Putamen (tissue), 1 donor: ENCODE results near the gene CENPH.
"Not testable (repeated sequence)": the region's sequence is repeated elsewhere in the genome, so short reads cannot be mapped to it uniquely, and the experiment has no call there.

ENCODE experiments used
- DNase-seq: peaks from one replicate; pipeline ENCODE4 v3.0.0-alpha.2; 2016; ENCODE audit warnings: low spot score

CENPH gene

GRCh38 chr5:69252437-69252836 is 63.1 kb downstream of the CENPH start:
- DNase-seq: no peak

DNA sequence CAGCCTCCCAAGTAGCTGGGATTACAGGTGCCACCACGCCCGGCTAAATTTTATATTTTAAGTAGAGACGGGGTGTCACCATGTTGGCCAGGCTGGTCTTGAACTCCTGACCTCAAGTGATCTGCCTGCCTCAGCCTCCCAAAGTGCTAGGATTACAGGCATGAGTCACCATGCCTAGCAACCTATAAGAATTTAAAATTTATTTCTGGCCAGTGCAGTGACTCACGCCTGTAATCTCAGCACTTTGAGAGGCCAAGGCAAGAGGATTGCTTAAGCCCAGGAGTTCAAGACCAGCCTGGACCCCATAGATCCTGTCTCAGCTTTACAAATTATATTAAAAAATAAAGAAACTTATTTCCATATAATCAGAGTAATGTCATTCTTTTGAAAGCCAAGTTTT is 66.6 kb downstream of the CENPH start:
- DNase-seq: not testable (repeated sequence)

- no peak for DNase-seq
Observed at GRCh38 chr5:69257577-69257976, 68.2 kb downstream of the CENPH start.
